ENCODE results near the gene EXOG. TPM values are rescaled to one million over a fixed set of nuclear protein-coding genes. Genes with fewer than 3 reads are reported as not detected.

The EXOG gene
- total RNA-seq, 1 donor from 2014 or later: 27.0 TPM

- DNase-seq (no peak), ATAC-seq (no peak)
- intact Hi-C loops (cut with micrococcal nuclease): no loop called here
Measured at GRCh38 chr3:38469852-38470251, 26.3 kb upstream of the EXOG start.

GRCh38 chr3:38471260-38471857 lies 24.8 kb upstream of the EXOG start:
- intact Hi-C loops (cut with micrococcal nuclease): no loop called here
- ATAC-seq: no peak
- no peak for DNase-seq

- ATAC-seq (no peak), DNase-seq (no peak)
- intact Hi-C loops (cut with micrococcal nuclease): no loop called here
Measured at GRCh38 chr3:38472342-38472741, 23.8 kb upstream of the EXOG start.

DNA sequence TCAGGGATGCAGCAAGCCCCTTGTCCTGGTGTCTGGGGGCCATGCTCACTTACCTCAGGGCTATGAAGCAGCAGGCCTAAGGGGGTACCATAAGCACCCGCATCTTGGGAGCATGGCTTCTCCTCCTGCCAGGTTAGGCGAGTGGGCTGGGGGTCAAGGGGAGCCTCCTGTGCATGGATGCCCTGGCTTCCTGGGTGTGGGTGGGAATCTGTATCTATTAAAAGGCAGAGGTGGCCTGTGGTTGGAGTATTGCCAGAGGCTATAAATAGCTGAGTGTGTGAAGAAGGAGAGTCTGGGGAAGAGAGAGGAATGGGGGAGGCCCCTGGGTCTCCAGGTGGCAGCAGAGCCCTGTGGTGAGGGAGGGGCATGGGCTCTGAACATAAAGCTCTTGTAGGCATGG lies 22.9 kb upstream of the EXOG start:
- DNase-seq (no peak), ATAC-seq (peak; percentile 70)
- intact Hi-C loops (cut with micrococcal nuclease): no loop called here

DNA sequence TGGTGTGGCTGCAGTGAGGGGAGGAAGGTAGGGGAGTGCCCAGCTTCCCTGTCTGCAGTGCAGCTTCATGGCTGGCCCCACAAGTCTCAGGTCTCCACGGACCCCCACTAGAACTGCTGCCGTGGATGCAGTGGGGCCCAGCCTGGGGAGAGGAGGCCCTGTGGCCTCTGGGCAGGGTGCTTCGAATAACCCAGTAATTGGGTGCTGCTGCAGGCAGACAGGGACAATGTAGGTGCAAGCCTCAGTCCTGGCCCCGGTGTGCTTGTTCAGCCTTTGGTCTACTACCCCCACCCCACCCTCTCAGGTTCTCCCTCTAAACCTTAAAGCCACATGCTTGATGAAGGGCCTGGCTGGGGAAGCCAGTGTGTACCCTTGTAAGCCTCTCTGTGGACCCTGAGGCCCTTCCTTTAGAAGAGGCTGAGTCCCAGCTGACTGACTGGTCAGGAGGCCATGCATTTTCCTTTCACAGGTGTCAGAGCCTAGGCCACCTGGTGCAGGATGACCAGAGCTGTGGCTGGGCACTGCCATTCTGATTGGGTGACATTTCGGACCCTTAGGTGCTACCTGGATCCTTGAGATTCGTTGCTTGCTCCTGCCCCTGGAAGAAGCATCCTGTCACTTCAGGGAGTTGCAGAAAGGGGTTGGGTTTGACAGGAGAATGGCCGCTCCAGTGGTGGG lies 21.1 kb upstream of the EXOG start:
- ATAC-seq: no peak
- no peak for DNase-seq
- intact Hi-C loops (cut with micrococcal nuclease): no loop called here

DNA sequence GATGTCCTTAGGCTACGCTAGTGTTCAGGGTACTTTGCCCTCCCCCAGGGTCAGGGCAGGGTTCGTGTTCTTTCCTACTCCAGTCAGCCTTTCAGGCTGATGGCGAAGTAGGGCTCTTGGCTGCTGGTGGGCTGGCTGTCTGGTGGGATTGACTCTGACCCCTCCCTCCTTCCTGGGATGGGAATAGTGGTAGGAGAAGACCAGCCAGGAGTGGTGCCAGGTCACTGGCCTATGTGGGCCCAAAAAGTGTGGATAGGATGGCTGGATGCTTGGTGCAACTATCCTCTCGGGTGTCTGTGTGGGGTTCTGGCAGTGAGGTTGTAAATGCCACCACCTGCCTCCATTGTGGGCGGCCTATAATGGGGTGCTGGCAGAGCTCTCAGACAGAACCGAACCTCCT lies 20.4 kb upstream of the EXOG start:
- DNase-seq (no peak), ATAC-seq (no peak)
- intact Hi-C loops (cut with micrococcal nuclease): no loop called here

- ATAC-seq (no peak), DNase-seq (no peak)
- intact Hi-C loops (cut with micrococcal nuclease): no loop called here
Measured at GRCh38 chr3:38476157-38476756, 19.9 kb upstream of the EXOG start.

DNA sequence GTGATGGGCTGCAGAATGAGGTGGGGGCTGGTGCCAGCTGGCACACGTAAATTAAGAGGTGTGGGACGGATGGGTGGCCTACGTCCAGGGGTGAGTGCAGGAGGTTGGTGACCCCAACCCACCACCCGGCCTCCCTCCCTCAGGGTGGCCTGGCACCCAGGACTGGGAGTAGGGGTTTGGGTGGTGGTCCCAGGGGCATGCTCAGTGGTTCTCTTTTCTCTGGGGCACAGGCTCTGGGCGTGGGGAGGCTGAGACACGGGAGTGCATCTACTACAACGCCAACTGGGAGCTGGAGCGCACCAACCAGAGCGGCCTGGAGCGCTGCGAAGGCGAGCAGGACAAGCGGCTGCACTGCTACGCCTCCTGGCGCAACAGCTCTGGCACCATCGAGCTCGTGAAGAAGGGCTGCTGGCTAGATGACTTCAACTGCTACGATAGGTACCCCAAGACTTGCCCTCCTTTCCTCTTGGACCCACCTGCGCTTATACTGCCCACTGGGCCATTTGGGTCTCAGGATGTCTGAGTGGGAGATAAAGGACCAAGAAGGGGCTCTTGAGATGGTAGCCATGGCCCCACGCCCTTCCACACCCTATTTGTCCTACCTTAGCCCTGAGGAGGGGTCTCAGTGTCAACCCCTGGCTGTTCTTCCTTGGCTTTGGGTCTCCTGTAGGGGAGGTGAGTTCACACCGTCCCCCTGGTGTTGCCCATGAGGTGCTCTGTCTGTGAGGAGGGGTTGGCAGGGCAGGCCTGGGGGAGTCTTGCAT lies 18.9 kb upstream of the EXOG start:
- intact Hi-C loops (cut with micrococcal nuclease): no loop called here
- DNase-seq: no peak
- ATAC-seq: no peak

GRCh38 chr3:38477839-38478450 lies 18.2 kb upstream of the EXOG start:
- intact Hi-C loops (cut with micrococcal nuclease): no loop called here
- DNase-seq: no peak

GRCh38 chr3:38478901-38479300 lies 17.2 kb upstream of the EXOG start:
- DNase-seq (no peak), ATAC-seq (no peak)
- intact Hi-C loops (cut with micrococcal nuclease): no loop called here

More at GRCh38 chr3:38477839-38478450, 18.2 kb upstream of the EXOG start:
- no peak for ATAC-seq

DNA sequence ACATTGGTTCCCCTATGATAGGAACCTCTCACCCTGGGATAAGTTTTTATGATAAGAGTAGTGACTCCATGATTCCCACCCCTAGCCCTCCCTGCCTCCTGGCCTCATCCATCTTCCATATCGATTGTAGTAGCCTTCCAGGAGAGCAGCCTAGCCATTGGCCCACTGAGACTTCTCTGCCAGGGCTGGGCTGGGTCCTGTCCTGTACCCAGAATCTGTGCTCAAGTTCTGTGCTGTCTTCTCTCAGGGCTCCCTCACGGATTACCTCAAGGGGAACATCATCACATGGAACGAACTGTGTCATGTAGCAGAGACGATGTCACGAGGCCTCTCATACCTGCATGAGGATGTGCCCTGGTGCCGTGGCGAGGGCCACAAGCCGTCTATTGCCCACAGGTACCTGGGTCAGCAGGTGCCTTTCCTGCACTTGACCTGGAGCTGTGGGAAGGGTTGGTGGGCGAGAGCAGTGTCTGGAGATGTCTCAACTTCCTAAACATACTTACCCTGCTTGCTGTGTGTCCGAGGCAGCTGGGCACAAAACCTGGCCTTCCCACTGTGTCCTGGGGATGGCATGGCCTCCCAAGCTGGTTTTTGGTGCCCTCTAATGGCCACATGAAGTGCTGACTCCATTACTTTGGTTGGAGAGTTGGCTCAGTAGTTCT lies 16.6 kb upstream of the EXOG start:
- peak; percentile 66 for DNase-seq
- intact Hi-C loops (cut with micrococcal nuclease): loop anchor here (5.0 kb wide), 1 partner anchor 132 kb away; the partner anchor contains the start of gene XYLB
- peak; percentile 86 for ATAC-seq

DNA sequence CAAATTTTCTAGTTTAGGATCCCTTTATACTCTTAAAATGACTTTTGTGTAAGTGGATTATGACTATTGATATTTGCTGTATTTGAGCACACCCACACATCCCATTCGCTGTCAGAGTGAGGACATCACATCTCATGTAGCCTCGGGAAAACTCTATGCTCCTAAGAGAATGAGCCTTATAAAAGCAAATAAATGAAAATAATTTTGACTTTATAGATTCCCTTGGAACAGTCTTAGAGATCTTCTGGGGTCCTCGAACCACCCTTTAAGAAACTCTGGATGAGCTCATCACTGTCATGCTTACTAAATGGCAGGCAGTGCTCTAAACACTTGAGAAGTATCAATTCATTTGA lies 16.1 kb upstream of the EXOG start:
- intact Hi-C loops (cut with micrococcal nuclease): loop anchor here (5.0 kb wide), 1 partner anchor 133 kb away; the partner anchor contains the start of gene XYLB
- no peak for DNase-seq
- no peak for ATAC-seq

GRCh38 chr3:38480930-38481329 lies 15.2 kb upstream of the EXOG start:
- DNase-seq (no peak), ATAC-seq (no peak)
- intact Hi-C loops (cut with micrococcal nuclease): loop anchor here (5.0 kb wide), 1 partner anchor 134 kb away; the partner anchor contains the start of gene XYLB

DNA sequence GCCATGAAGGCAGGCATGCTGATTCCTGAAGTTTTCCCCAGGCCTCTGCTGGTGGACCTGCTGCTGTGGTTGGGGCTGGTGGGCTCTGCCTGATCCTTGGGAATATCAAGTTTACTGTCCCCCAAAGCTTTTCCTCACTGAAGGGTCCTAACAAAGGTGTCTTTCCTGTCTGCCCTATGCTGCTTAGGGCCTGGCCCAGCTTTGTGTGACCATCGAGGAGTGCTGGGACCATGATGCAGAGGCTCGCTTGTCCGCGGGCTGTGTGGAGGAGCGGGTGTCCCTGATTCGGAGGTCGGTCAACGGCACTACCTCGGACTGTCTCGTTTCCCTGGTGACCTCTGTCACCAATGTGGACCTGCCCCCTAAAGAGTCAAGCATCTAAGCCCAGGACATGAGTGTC lies 13.2 kb upstream of the EXOG start:
- DNase-seq (no peak), ATAC-seq (no peak)
- intact Hi-C loops (cut with micrococcal nuclease): loop anchor here (5.0 kb wide), 1 partner anchor 136 kb away; the partner anchor contains the start of gene XYLB

DNA sequence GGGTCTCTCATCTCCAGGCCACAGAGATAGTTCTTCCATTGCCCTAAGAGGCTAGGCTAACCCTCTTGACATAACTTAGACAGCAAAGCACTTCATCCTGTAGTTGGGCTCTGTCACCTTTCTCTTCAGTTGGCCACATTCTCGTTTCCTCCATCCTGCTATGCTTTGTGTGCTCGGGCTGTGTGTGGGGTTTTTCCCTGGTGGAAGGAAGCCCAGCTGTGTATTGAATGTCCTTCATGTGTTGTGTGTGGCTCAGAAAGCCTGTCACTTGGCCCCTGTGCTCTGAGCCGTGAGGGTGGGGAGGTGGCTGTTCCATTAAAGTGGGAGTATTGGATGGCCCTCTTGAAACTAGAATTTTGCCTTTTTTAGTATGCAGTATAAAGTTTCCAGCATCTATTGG lies 8.8 kb upstream of the EXOG start:
- no peak for DNase-seq
- ATAC-seq: no peak
- intact Hi-C loops (cut with micrococcal nuclease): no loop called here

GRCh38 chr3:38488949-38489348 lies 7.2 kb upstream of the EXOG start:
- no peak for ATAC-seq
- no peak for DNase-seq
- intact Hi-C loops (cut with micrococcal nuclease): no loop called here

- ATAC-seq (no peak), DNase-seq (no peak)
- intact Hi-C loops (cut with micrococcal nuclease): loop anchor here (10.0 kb wide), 1 partner anchor 165 kb away; no protein-coding TSS in a partner anchor
Measured at GRCh38 chr3:38489766-38490165, 6.4 kb upstream of the EXOG start.

- intact Hi-C loops (cut with micrococcal nuclease): loop anchor here (10.0 kb wide), 1 partner anchor 164 kb away; no protein-coding TSS in a partner anchor
- DNase-seq (no peak), ATAC-seq (no peak)
Measured at GRCh38 chr3:38490281-38491030, 5.7 kb upstream of the EXOG start.
